SHP77 (cell line): Measurements from ENCODE around the gene RPL11.
A peak's percentile ranks its signal among the peaks of the same experiment; 100 is the strongest.
"Not testable (repeated sequence)": the region's sequence is repeated elsewhere in the genome, so short reads cannot be mapped to it uniquely, and the experiment has no call there.

Source experiments
- DNase-seq, 2 experiments: peaks; one replicate each; lab custom pipeline; 2025; lab: John Stamatoyannopoulos, UW

RPL11 gene

GRCh38 chr1:23691499-23692307, at the start of gene RPL11:
Gene RPL11 (plus strand): TSS chr1:23691806. CDS start chr1:23691824, 18 bp downstream.
- peak; percentile 94 to 96 for DNase-seq

- no peak for DNase-seq
Observed at GRCh38 chr1:23643736-23644554, 47.7 kb upstream of the RPL11 start.

GRCh38 chr1:23644555-23644866, 47.1 kb upstream of the RPL11 start:
- DNase-seq: no peak

- no peak for DNase-seq
Observed at GRCh38 chr1:23645338-23645737, 46.3 kb upstream of the RPL11 start.

DNA sequence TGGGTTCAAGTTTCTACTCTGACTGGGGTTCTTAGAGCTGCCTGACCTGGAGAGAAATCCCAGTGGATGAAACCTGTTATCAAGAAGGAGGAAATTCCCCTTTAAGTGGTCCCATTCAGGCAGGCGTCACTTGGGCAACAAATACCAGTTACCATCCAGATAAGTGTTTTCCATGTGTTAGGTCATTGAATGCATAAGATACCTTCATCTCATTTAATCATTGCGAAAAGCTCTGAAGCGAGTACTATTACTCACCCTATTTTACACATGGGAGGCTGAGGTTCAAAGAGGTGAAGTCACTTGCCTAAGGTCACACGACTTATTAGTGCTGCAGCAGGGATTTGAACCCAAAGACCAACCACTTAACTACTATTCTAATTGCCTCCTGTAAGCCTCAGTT, 45.5 kb upstream of the RPL11 start:
- DNase-seq: no peak

- DNase-seq: no peak
Observed at GRCh38 chr1:23646541-23646940, 45.1 kb upstream of the RPL11 start.

DNA sequence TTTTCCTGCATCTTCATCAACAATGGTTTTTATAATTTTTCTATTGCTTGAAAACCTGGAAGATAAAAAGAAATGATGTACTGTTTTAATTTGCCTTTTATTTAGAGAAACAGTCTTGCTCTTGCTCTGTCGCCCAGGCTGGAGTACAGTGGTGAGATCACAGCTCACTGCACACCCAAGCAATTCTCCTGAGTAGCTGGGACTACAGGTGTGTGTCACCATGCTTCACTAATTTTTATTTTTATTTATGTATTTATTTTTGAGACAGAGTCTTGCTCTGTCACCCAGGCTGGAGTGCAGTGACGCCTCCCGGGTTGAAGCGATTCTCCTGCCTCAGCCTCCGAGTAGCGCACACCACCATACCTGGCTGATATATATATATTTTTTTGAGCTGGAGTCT, 43.0 kb upstream of the RPL11 start:
- DNase-seq: no peak

DNA sequence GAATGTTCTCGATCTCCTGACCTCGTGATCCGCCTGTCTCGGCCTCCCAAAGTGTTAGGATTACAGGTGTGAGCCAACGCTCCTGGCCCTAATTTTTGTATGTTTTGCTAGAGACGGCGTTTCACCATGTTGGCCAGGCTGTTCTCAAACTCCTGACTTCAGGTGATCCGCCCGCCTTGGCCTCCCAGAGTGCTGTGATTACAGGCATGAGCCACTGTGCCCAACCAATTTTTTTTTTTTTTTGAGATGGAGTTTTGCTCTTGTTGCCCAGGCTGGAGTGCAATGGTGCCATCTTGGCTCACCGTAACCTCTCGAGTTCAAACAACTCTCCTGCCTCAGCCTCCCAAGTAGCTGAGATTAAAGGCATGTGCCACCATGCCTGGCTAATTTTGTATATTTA, 42.4 kb upstream of the RPL11 start:
- not testable (repeated sequence) for DNase-seq

DNA sequence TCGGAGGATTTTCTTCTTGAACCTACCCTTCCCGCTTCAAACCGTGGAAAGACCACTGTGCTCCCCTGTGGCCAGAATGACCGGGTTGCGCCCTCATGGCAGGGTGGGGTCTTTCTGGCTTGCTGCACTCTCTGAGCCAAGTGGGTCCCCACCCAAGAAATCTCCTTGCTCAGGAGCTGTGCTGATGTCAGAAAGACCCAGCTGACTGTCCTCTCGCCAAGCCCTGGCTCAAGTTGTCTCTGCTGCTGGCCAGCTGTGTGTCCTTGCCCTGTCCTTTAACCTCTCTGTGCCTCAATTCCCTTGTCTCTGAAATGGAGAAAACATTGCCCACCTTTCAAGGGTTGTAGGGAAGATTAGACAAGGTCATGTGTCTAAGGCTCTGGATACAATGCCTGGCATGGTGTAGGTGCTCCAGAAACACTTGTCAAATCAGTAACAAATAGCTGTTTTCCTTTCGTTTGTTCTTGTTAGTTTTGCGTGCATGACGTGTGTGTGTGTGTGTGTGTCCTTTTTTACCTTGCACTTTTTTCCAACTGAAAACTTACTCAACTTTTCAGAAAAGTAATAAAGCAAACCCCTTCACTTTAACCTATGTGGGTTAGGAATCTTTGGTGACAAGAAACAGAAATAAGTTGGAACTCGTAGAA, 41.1 kb upstream of the RPL11 start:
- DNase-seq: no peak

GRCh38 chr1:23651069-23651808, 40.4 kb upstream of the RPL11 start:
- DNase-seq: no peak

GRCh38 chr1:23657659-23658275, 33.8 kb upstream of the RPL11 start:
- DNase-seq: peak; percentile 48 to 52

DNA sequence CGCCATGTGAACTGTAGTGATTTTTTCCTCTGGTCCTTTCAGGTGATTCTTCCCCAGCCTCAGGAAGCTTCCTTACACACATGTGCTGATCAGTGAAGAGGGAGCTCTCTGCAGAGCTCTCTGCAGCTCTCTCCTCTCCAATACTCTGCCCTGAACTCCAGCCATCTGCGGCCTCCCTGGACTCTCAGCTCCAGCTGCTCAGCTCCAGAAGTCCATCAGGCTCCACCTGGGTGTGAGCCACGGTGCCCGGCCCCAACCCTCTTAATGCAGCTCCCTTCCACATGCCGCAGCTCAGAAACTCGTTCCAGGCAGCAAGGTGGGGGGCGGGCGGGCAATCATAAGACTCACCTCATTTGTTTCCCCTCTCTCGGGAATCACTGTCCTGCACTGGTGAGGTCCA, 30.9 kb upstream of the RPL11 start:
- DNase-seq: no peak

GRCh38 chr1:23661887-23662286, 29.7 kb upstream of the RPL11 start:
- DNase-seq: no peak

DNA sequence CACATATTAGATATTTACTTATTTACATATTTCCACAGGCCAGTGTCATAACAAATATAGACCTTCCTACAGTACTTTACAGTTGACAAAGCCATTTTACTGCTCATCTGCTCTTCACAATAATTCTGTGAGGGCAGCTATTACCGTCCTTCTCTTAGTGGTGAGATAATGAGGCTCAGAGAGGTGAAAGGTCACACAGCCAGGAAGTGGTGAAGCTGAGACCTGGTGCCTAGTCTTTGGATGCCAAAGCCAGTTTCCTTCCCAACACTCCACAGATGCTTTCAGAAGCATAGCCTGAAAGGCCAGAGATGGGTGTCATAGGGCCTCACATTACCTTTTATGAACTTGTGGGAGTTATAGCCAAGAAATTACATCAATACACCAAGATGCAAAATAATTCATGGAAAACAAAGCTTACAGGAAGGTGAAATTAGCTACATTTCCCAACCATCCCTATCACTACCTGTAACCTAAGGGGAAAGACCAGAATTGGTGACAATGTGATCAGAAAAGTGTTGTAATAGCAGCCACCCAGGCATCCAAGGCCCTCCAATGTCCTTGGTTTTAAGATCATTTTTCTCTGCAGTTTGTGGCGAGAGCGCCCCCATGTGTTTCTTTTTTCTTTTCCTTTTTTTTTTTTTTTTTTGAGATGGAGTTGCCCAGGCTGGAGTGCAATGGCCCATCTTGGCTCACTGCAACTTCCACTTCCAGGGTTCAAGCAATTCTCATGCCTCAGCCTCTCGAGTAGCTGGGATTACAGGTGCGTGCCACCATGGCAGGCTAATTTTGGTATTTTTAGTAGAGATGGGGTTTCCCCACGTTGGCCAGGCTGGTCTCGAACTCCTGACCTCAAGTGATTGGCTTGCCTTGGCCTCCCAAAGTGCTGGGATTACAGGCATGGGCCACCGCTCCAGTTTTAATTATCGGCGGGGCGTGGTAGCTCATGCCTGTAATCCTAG, 26.5 kb upstream of the RPL11 start:
- peak in 1 of 2 experiments; percentile 15 for DNase-seq

GRCh38 chr1:23667411-23667810, 24.2 kb upstream of the RPL11 start:
- DNase-seq: no peak

- no peak for DNase-seq
Observed at GRCh38 chr1:23670709-23671108, 20.9 kb upstream of the RPL11 start.

GRCh38 chr1:23673086-23673813, 18.4 kb upstream of the RPL11 start:
- no peak for DNase-seq

GRCh38 chr1:23679815-23680214, 11.8 kb upstream of the RPL11 start:
- no peak for DNase-seq

DNA sequence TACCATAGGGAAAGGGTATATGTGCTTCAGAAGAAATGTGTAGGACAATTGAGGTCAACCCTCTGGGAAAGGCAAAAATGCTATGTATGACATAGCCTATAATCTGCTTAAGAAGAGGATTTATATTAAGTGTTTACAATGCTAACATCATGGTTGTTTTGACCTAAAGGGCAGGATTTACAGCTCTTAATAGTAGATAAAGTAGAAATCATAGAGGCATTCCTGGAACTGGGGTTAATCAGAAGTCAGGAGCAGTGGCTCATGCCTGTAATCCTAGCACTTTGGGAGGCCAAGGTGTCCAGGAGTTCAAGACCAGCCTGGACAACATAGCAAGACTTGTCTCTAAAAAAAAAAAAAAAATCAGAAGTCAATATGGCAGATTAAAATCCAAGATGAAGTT, 8.7 kb upstream of the RPL11 start:
- DNase-seq: no peak

- no peak for DNase-seq
Observed at GRCh38 chr1:23684415-23684814, 7.2 kb upstream of the RPL11 start.
